Neuronal stem cell (in vitro differentiated cells): Measurements from ENCODE around the gene HAPLN3.
A peak's percentile ranks its signal among the peaks of the same experiment; 100 is the strongest.

Experiments used
- DNase-seq: peaks from one replicate; pipeline ENCODE4 v3.0.0-alpha.2; 2013; ENCODE audit warnings: low spot score
- H2AFZ ChIP-seq: one replicate; pipeline ENCODE4 v1.6.1; 2013; ENCODE audit warnings: mild to moderate bottlenecking, low read length, inconsistent platforms
- H2AK5ac ChIP-seq: 2 replicates; pipeline ENCODE4 v1.6.1; 2013; ENCODE audit warnings: low read depth, mild to moderate bottlenecking, inconsistent platforms, low read length, moderate library complexity, mixed read lengths
- H2BK120ac ChIP-seq: 2 replicates; pipeline ENCODE4 v1.6.1; 2013; ENCODE audit warnings: low read depth, mild to moderate bottlenecking, inconsistent platforms, low read length, moderate library complexity, mixed read lengths
- H2BK12ac ChIP-seq: one replicate; pipeline ENCODE4 v1.6.1; 2013; ENCODE audit warnings: low read length, inconsistent platforms
- H2BK15ac ChIP-seq: 2 replicates; pipeline ENCODE4 v1.6.1; 2013; ENCODE audit warnings: mild to moderate bottlenecking, low read length, inconsistent platforms, mixed read lengths
- H2BK5ac ChIP-seq: one replicate; pipeline ENCODE4 v1.6.1; 2013; ENCODE audit warnings: inconsistent platforms, mild to moderate bottlenecking, low read length, moderate library complexity
- H3K14ac ChIP-seq: one replicate; pipeline ENCODE4 v1.6.1; 2013; ENCODE audit warnings: low read length, inconsistent platforms
- H3K18ac ChIP-seq: 2 replicates; pipeline ENCODE4 v1.6.1; 2013; ENCODE audit warnings: low read length, inconsistent platforms
- H3K23ac ChIP-seq: 2 replicates; pipeline ENCODE4 v1.6.1; 2013; ENCODE audit warnings: low read depth, mild to moderate bottlenecking, mixed read lengths, low read length, inconsistent platforms; ENCODE audit not compliant: poor library complexity
- H3K27ac ChIP-seq: replicated peaks from 3 replicates; pipeline ENCODE4 v1.5.1; 2013; ENCODE audit warnings: low read length, inconsistent platforms
- H3K27me3 ChIP-seq, 3 experiments: 2 replicates each; pipeline ENCODE4 v1.6.1; 2013; ENCODE audit warnings: low read length in 3 of 3, mild to moderate bottlenecking in 2 of 3, inconsistent platforms in 1 of 3, low read depth in 1 of 3, mixed read lengths in 1 of 3, moderate library complexity in 1 of 3; ENCODE audit not compliant: control insufficient read depth in 3 of 3, insufficient read depth in 3 of 3
- H3K36me3 ChIP-seq, 2 donors: replicated peaks in 1 of 2; 2 replicates each; pipeline ENCODE4 v1.6.1; 2013; ENCODE audit warnings: low read length in 2 of 2; ENCODE audit not compliant: control insufficient read depth in 2 of 2, insufficient read depth in 2 of 2
- H3K4ac ChIP-seq: 2 replicates; pipeline ENCODE4 v1.6.1; 2013; ENCODE audit warnings: inconsistent platforms, mild to moderate bottlenecking, low read length, moderate library complexity
- H3K4me1 ChIP-seq, 2 donors: 1 replicate in 1 of 2; 2 replicates in 1 of 2; pipeline ENCODE4 v1.6.1; 2013; ENCODE audit warnings: low read length in 2 of 2, low read depth in 1 of 2; ENCODE audit not compliant: control insufficient read depth in 2 of 2, insufficient read depth in 1 of 2
- H3K4me2 ChIP-seq: one replicate; pipeline ENCODE4 v1.6.1; 2013; ENCODE audit warnings: mild to moderate bottlenecking, low read length, inconsistent platforms; ENCODE audit not compliant: insufficient read depth, poor library complexity, severe bottlenecking
- H3K4me3 ChIP-seq, 2 donors: 2 replicates each; pipeline ENCODE4 v1.5.1; 2013; ENCODE audit warnings: low read length in 2 of 2, mild to moderate bottlenecking in 2 of 2, inconsistent platforms in 1 of 2, moderate library complexity in 1 of 2
- H3K79me1 ChIP-seq: one replicate; pipeline ENCODE4 v1.6.1; 2013; ENCODE audit warnings: low read depth, mild to moderate bottlenecking, inconsistent platforms, low read length, moderate library complexity
- H3K9ac ChIP-seq: one replicate; pipeline ENCODE4 v1.6.1; 2013; ENCODE audit warnings: mild to moderate bottlenecking, low read depth, low read length, inconsistent platforms; ENCODE audit not compliant: poor library complexity
- H3K9me3 ChIP-seq, 2 donors: replicated peaks in 1 of 2; 2 replicates each; pipeline versions ENCODE3 to v1.6.1; 2013; ENCODE audit warnings: low read length in 2 of 2, mild to moderate bottlenecking in 2 of 2, inconsistent platforms in 1 of 2, low read depth in 1 of 2, mixed read lengths in 1 of 2, moderate library complexity in 1 of 2; ENCODE audit not compliant: control insufficient read depth in 2 of 2, insufficient read depth in 1 of 2
- H4K8ac ChIP-seq: one replicate; pipeline ENCODE4 v1.6.1; 2013; ENCODE audit warnings: low read depth, mild to moderate bottlenecking, inconsistent platforms, low read length, moderate library complexity
- H4K91ac ChIP-seq: one replicate; pipeline ENCODE4 v1.6.1; 2013; ENCODE audit warnings: low read length, low read depth, mild to moderate bottlenecking, inconsistent platforms; ENCODE audit not compliant: poor library complexity
- WGBS, 2 donors: extraction: QIAGEN DNeasy Blood & Tissue Kit; methylation state at CpG; one replicate each; pipeline ENCODE4 v1.1.7; 2013; ENCODE audit warnings: missing lambda C conversion rate in 2 of 2, mixed read lengths in 1 of 2; ENCODE audit not compliant: insufficient read length in 2 of 2, insufficient replicate concordance in 1 of 2; ENCODE audit errors: extremely low coverage in 2 of 2; 5-methylcytosine and 5-hydroxymethylcytosine counted together

HAPLN3 gene

DNA sequence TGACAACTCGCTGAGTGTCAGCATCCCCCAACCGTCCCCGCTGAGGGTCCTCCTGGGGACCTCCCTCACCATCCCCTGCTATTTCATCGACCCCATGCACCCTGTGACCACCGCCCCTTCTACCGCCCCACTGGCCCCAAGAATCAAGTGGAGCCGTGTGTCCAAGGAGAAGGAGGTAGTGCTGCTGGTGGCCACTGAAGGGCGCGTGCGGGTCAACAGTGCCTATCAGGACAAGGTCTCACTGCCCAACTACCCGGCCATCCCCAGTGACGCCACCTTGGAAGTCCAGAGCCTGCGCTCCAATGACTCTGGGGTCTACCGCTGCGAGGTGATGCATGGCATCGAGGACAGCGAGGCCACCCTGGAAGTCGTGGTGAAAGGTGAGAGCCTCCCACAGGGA is 56.7 kb downstream of the HAPLN3 start:
- WGBS, 2 donors: no CpG with 5 or more reads among the region's 18 CpGs
- peaks cover 0 to 17% (median 0%) of the 10 kb centered on the region in 3 experiments for H3K27me3 ChIP-seq
- no peak overlapping the region for H3K4me3 ChIP-seq
- H3K79me1 ChIP-seq: no peaks in the 10 kb centered on the region
- H2BK120ac ChIP-seq: no peak overlapping the region
- no peak overlapping the region for H3K18ac ChIP-seq
- DNase-seq: no peak
- H3K9me3 ChIP-seq: no peaks in the 10 kb centered on the region
- H3K36me3 ChIP-seq: no peaks in the 10 kb centered on the region
- H3K4ac ChIP-seq: no peak overlapping the region
- H2BK5ac ChIP-seq: no peak overlapping the region
- no peak overlapping the region for H3K14ac ChIP-seq
- H3K9ac ChIP-seq: no peak overlapping the region
- no peak overlapping the region for H3K27ac ChIP-seq
- no peak overlapping the region for H3K4me2 ChIP-seq
- no peak overlapping the region for H2BK15ac ChIP-seq
- peak overlapping the region; percentile 5 for H4K8ac ChIP-seq
- H3K23ac ChIP-seq: peak overlapping the region; percentile 1
- H2AK5ac ChIP-seq: no peak overlapping the region
- no peak overlapping the region for H2AFZ ChIP-seq
- H3K4me1 ChIP-seq: no peaks in the 10 kb centered on the region
- H4K91ac ChIP-seq: no peak overlapping the region
- H2BK12ac ChIP-seq: no peak overlapping the region

DNA sequence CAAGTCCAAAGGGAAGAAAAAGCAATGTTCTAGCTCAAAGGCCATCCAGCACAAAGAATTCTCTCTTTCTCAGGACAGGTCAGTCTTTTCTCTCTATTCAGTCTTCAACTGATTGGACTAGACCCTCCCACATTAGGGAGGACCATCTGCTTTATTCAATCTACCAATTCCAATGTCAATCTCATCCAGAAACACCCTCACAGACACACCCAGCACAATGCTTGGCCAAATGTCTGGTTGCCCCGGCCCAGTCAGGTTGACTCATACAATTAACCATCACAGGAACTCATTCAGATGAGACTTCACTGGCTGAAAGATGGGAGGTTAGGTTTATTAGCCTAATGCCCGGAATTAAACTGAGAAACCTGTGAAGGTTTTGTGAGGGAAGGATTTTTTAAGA is 59.7 kb downstream of the HAPLN3 start:
- DNase-seq: no peak
- H3K4me3 ChIP-seq: no peak overlapping the region
- H2AK5ac ChIP-seq: no peak overlapping the region
- H3K4me2 ChIP-seq: no peak overlapping the region
- no peak overlapping the region for H3K27ac ChIP-seq
- no peak overlapping the region for H2BK12ac ChIP-seq
- no peak overlapping the region for H3K9ac ChIP-seq
- H2BK120ac ChIP-seq: no peak overlapping the region
- no peak overlapping the region for H3K23ac ChIP-seq
- H3K27me3 ChIP-seq: peaks cover 0 to 17% (median 0%) of the 10 kb centered on the region in 3 experiments
- no peak overlapping the region for H4K91ac ChIP-seq
- no peaks in the 10 kb centered on the region for H3K4me1 ChIP-seq
- H3K14ac ChIP-seq: no peak overlapping the region
- H3K18ac ChIP-seq: no peak overlapping the region
- H3K36me3 ChIP-seq: no peaks in the 10 kb centered on the region
- no peak overlapping the region for H4K8ac ChIP-seq
- H3K4ac ChIP-seq: no peak overlapping the region
- no peaks in the 10 kb centered on the region for H3K79me1 ChIP-seq
- H3K9me3 ChIP-seq: no peaks in the 10 kb centered on the region
- H2BK5ac ChIP-seq: no peak overlapping the region
- H2BK15ac ChIP-seq: no peak overlapping the region
- no peak overlapping the region for H2AFZ ChIP-seq
- WGBS, 2 donors: no CpG with 5 or more reads among the region's 2 CpGs

DNA sequence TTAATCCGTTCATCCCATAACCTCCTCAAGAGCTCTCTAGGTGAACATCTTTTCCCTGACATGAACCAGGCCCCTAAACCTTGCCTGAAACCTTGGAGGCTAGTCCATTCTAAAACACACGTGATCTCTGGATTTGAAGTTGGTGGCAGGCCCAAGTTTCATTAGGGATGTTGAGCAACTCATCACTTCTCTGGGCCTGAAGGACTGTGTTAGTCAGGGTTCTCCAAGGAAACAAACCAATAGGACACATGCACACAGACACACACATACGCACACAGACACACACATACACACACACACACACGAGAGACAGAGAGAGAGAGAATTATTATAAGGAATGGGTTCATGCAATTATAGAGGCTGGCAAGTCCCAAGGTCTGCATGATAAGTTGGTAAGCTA is 60.2 kb downstream of the HAPLN3 start:
- H4K8ac ChIP-seq: no peak overlapping the region
- H2BK5ac ChIP-seq: no peak overlapping the region
- no peak overlapping the region for H2AK5ac ChIP-seq
- H3K27ac ChIP-seq: no peak overlapping the region
- H4K91ac ChIP-seq: no peak overlapping the region
- no peak overlapping the region for H2BK120ac ChIP-seq
- no peak overlapping the region for H2AFZ ChIP-seq
- no peak for DNase-seq
- no peak overlapping the region for H3K9ac ChIP-seq
- no peak overlapping the region for H3K4me2 ChIP-seq
- H3K14ac ChIP-seq: no peak overlapping the region
- H3K36me3 ChIP-seq: no peaks in the 10 kb centered on the region
- no peak overlapping the region for H3K23ac ChIP-seq
- H2BK15ac ChIP-seq: no peak overlapping the region
- no peak overlapping the region for H3K18ac ChIP-seq
- WGBS, 2 donors: no CpG with 5 or more reads among the region's 4 CpGs
- H3K27me3 ChIP-seq: peaks cover 0 to 17% (median 0%) of the 10 kb centered on the region in 3 experiments
- no peak overlapping the region for H3K4ac ChIP-seq
- no peak overlapping the region for H2BK12ac ChIP-seq
- no peak overlapping the region for H3K4me3 ChIP-seq
- H3K79me1 ChIP-seq: no peaks in the 10 kb centered on the region
- H3K9me3 ChIP-seq: no peaks in the 10 kb centered on the region
- H3K4me1 ChIP-seq: no peaks in the 10 kb centered on the region

DNA sequence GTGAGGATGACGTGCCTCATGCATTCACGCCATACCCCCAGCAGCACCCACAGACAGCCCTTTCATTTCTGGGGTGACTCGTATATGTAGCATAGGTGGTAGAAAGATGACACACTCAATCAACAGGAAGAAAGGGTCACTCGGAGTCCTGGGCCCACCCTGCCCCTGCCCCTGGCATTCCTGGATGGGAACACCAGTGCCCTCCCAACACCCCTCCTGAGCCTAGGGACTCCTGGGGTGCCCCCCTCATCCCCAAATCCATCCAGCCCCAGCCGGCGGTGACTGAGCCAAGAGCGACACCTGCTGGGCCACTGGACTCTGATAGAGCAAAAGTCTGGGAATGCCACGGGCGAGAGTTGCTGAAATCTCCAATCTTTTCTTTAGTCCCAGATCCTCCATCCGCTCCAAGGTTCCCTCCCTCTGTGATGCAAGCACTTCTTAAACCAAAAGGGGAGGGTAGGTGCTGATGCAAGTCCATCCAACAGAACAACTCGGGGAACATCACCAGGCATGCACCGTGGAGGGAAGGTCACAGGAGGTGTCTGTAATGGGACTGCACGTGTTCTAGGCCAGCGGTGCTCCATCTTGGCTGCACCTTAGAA is 61.0 kb downstream of the HAPLN3 start:
- H3K23ac ChIP-seq: peak overlapping the region; percentile 8
- H3K9me3 ChIP-seq: no peaks in the 10 kb centered on the region
- H3K27ac ChIP-seq: no peak overlapping the region
- H2AK5ac ChIP-seq: peak overlapping the region; percentile 16
- H3K27me3 ChIP-seq: peaks cover 0 to 16% (median 0%) of the 10 kb centered on the region in 3 experiments
- H3K4me2 ChIP-seq: no peak overlapping the region
- no peak overlapping the region for H4K91ac ChIP-seq
- H3K18ac ChIP-seq: no peak overlapping the region
- no CpG with 5 or more reads among the region's 14 CpGs for WGBS, 2 donors
- no peak overlapping the region for H3K4ac ChIP-seq
- peak; percentile 50 for DNase-seq
- no peak overlapping the region for H2BK15ac ChIP-seq
- H3K9ac ChIP-seq: no peak overlapping the region
- H2BK5ac ChIP-seq: no peak overlapping the region
- no peaks in the 10 kb centered on the region for H3K4me1 ChIP-seq
- no peak overlapping the region for H2BK120ac ChIP-seq
- no peaks in the 10 kb centered on the region for H3K79me1 ChIP-seq
- no peak overlapping the region for H3K14ac ChIP-seq
- H3K4me3 ChIP-seq: no peak overlapping the region
- no peak overlapping the region for H2BK12ac ChIP-seq
- no peak overlapping the region for H2AFZ ChIP-seq
- H4K8ac ChIP-seq: no peak overlapping the region
- no peaks in the 10 kb centered on the region for H3K36me3 ChIP-seq
